HL-60 (cell line): ENCODE measurements around the gene SAPCD2.

Experiments used
- DNase-seq, 2 experiments: peaks; one replicate each; pipeline ENCODE4 v3.0.0-alpha.2; 2010 to 2020; ENCODE audit warnings: low read depth in 1 of 2, low spot score in 1 of 2
- H3K27ac ChIP-seq: fragments of 250-450 bp; sonication (Bioruptor Pico); replicated peaks from 2 replicates; pipeline ENCODE4 v1.5.1; 2020; ENCODE audit warnings: mild to moderate bottlenecking, moderate library complexity
- H3K27me3 ChIP-seq: fragments of 250-450 bp; sonication (Bioruptor Pico); 2 replicates; pipeline ENCODE4 v1.5.1; 2021; ENCODE audit warnings: mild to moderate bottlenecking, moderate library complexity; ENCODE audit not compliant: insufficient read depth, poor library complexity, severe bottlenecking
- H3K4me3 ChIP-seq: replicated peaks from 2 replicates; pipeline ENCODE4 v1.5.1; 2011; ENCODE audit warnings: mild to moderate bottlenecking, control low read depth, low read length; ENCODE audit not compliant: insufficient read depth
- CTCF ChIP-seq: IDR thresholded peaks from one replicate; pipeline ENCODE4 v1.5.1; 2011; ENCODE audit warnings: low read length, control low read depth, inconsistent platforms; ENCODE audit not compliant: insufficient read depth
- GABPA ChIP-seq: IDR thresholded peaks from 2 replicates; pipeline ENCODE4 v1.6.1; 2012; ENCODE audit warnings: low read depth
- POLR2AphosphoS5 ChIP-seq: IDR thresholded peaks from 2 replicates; pipeline ENCODE4 v1.6.1; 2012; ENCODE audit warnings: low read depth
- REST ChIP-seq: IDR thresholded peaks from 2 replicates; pipeline ENCODE4 v1.6.1; 2012; ENCODE audit warnings: low read depth; ENCODE audit not compliant: insufficient replicate concordance
- SPI1 ChIP-seq: IDR thresholded peaks from 2 replicates; pipeline ENCODE4 v1.6.1; 2012; ENCODE audit warnings: low read depth, mild to moderate bottlenecking, borderline replicate concordance

The SAPCD2 gene

GRCh38 chr9:137014776-137015539, 55.4 kb downstream of the SAPCD2 start:
- TF ChIP-seq GABPA (no peak), CTCF (no peak), SPI1 (no peak)
- Histone ChIP-seq H3K4me3 (no peak overlapping the region), H3K27me3 (no peaks in the 10 kb centered on the region), H3K27ac (no peak overlapping the region)
- DNase-seq: no peak

- Histone ChIP-seq H3K27me3 (no peaks in the 10 kb centered on the region), H3K27ac (no peak overlapping the region), H3K4me3 (no peak overlapping the region)
- DNase-seq: no peak
- TF ChIP-seq REST (no peak), CTCF (no peak), POLR2AphosphoS5 (no peak), GABPA (no peak), SPI1 (no peak)
Observed at GRCh38 chr9:137014166-137014565, 56.2 kb downstream of the SAPCD2 start.

- Histone ChIP-seq H3K27ac (no peak overlapping the region), H3K4me3 (no peak overlapping the region), H3K27me3 (no peaks in the 10 kb centered on the region)
- TF ChIP-seq GABPA: no peak
- TF ChIP-seq REST: no peak
- no peak for TF ChIP-seq SPI1
- no peak for TF ChIP-seq POLR2AphosphoS5
- TF ChIP-seq CTCF: no peak
- DNase-seq: no peak
Observed at GRCh38 chr9:137013571-137013940, 56.8 kb downstream of the SAPCD2 start.
